Esophagus squamous epithelium (tissue), 4 donors: ENCODE measurements around the gene GPR142.

Source experiments
- POLR2A ChIP-seq, 4 donors: fragments of 450-650 bp; IDR thresholded peaks; one replicate each; pipeline ENCODE4 v1.6.1; 2017; ENCODE audit warnings: antibody characterized with exemption in 4 of 4, mild to moderate bottlenecking in 4 of 4, moderate library complexity in 3 of 4
- TF ChIP-seq, protein P1 (sequence below), 6 experiments: fragments of 450-650 bp in 4 of 6; fragments of 200-600 bp in 2 of 6; sonication (generic) in 2 of 6; IDR thresholded peaks; one replicate each; pipeline ENCODE4 v1.5.1; 2016 to 2019; ENCODE audit warnings: antibody characterized with exemption in 6 of 6, mild to moderate bottlenecking in 4 of 6, moderate library complexity in 4 of 6

DNA sequence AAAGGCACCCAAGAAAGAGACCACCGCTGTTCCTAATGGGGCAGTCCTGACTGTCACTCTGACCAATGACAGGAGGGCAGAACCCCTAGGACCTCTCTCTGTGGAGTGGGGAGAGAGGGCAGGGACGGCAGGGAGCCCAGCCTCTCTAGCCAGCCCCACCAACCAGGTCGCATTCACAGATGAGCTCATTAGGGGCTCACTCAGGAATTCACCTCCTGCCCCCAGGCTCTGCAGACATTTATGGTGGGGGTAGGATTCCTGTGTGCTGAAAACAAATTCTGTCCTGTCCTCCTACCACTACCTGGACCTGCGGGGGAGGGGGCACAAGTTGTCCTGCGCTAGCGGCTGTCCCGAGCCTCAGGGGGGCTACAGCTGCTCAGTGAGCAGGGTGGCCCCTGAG lies 36.9 kb downstream of the GPR142 start:
- TF ChIP-seq, protein P1, sequence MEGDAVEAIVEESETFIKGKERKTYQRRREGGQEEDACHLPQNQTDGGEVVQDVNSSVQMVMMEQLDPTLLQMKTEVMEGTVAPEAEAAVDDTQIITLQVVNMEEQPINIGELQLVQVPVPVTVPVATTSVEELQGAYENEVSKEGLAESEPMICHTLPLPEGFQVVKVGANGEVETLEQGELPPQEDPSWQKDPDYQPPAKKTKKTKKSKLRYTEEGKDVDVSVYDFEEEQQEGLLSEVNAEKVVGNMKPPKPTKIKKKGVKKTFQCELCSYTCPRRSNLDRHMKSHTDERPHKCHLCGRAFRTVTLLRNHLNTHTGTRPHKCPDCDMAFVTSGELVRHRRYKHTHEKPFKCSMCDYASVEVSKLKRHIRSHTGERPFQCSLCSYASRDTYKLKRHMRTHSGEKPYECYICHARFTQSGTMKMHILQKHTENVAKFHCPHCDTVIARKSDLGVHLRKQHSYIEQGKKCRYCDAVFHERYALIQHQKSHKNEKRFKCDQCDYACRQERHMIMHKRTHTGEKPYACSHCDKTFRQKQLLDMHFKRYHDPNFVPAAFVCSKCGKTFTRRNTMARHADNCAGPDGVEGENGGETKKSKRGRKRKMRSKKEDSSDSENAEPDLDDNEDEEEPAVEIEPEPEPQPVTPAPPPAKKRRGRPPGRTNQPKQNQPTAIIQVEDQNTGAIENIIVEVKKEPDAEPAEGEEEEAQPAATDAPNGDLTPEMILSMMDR (IDR thresholded peaks at IDR 0.05) = no peak
- no peak for TF ChIP-seq POLR2A (IDR thresholded peaks at IDR 0.05)
